Hematopoietic multipotent progenitor cell treated with erythropoietin and hydrocortisone succinate and interleukin-3 and kit ligand, for 17 days (in vitro differentiated cells): ENCODE measurements around the gene DBNL.
A peak's percentile ranks its signal among the peaks of the same experiment; 100 is the strongest.

Source experiments
- DNase-seq: peaks from one replicate; pipeline ENCODE4 v3.0.0-alpha.2; 2015; ENCODE audit warnings: low spot score

DBNL gene

DNA sequence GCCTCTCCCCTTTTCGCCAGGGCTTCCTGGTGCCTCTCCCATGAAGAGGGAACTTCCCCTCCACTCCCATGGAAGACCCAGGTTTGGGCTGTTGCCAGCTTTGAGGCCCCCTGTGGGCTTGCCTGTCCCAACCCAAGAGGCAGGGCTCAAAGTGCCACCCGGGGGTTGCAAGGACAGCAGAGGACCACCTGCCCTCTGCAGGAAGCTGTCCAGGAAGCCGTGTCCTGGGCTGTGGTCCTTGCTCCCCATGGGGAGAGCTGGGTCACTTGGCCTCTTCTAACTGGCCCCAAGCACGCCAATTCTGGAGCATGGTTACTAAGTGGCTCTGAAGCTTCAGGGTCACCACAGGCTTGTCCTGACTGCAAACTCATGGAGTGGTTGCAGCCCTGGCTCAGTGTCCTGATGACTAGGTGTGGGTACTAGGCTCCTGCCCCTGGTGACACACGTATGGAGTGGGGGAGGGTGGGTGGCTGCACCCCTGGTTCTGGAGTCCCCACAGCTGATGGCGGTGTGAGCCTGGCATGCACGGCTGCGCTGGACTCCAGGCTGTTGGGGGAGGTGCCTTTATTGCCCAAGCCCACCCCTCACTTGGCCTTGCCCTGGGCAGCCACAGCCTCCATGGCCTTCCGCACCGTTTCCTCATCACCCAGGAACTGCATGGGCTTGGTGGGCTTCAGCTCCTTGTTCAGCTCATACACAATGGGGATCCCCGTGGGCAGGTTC, 17.8 kb downstream of the DBNL start:
- no peak for DNase-seq

DNA sequence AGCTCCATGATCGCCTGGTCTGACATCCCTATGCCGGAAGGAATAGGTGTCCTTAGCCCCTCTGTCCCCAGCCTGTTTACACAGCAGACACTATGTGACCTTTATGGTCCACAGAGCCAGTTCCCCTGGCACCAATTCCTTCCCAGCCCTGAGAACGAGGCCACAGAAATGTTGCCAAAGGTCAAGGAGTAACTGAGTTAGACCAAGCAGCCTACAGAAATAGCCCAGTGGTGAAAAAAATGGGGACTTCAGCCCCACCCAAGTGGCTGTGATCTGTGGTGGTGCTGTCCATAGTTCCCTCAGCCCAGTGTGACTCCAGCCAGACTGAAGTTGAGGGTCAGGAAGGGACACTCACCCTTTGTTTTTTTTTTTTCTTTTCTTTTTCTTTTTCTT, 18.4 kb downstream of the DBNL start:
- no peak for DNase-seq

GRCh38 chr7:44063547-44063893, 19.0 kb downstream of the DBNL start:
- DNase-seq, result no peak

GRCh38 chr7:44063894-44064651, 19.6 kb downstream of the DBNL start:
- no peak for DNase-seq

- DNase-seq, result no peak
Measured at GRCh38 chr7:44064791-44065430, 20.4 kb downstream of the DBNL start.

GRCh38 chr7:44065431-44066110, 21.1 kb downstream of the DBNL start, which contains the start of gene PGAM2:
Gene PGAM2 (minus strand): TSS chr7:44065567. CDS start chr7:44065529, 38 bp downstream.
- DNase-seq, result no peak

- DNase-seq, result no peak
Measured at GRCh38 chr7:44066111-44066460, 21.6 kb downstream of the DBNL start.

DNA sequence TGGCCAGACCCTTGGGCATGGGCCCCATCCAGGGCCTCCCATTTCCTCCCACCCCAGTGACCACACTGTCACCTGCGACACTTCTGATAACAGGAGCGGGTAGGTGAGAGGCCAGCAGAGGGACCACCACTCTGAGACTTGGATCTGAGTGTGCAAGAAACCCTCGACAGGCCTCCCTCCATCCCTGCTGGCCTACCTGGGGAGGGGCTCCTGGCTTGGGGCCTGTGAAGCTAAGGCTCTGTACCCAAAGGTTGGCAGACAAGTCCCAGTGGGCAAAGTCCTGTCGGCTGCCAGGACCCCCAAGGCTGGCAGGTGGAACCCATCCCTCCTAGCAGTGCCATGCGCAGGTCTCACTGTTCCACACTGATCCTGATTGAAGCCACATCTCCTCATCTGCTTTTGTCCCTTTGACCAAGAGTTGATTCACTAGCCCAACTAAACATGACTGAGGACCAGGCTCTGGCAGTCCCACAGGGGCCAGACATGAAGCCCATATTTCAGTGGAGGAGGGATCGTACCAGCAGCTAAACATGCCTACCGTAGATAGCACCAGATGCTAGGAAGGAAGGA, 22.1 kb downstream of the DBNL start:
- DNase-seq, result no peak

GRCh38 chr7:44067064-44067951, 22.8 kb downstream of the DBNL start:
- DNase-seq, result no peak

GRCh38 chr7:44068054-44068453, 23.6 kb downstream of the DBNL start:
- no peak for DNase-seq

GRCh38 chr7:44071726-44072363, 27.3 kb downstream of the DBNL start:
- DNase-seq, result no peak

- DNase-seq, result peak; percentile 37
Measured at GRCh38 chr7:44072364-44073231, 28.1 kb downstream of the DBNL start.

- no peak for DNase-seq
Measured at GRCh38 chr7:44073664-44074348, 29.3 kb downstream of the DBNL start.

GRCh38 chr7:44074349-44074695, 29.8 kb downstream of the DBNL start:
- DNase-seq, result no peak

- DNase-seq, result no peak
Measured at GRCh38 chr7:44075296-44076075, 31.0 kb downstream of the DBNL start.

DNA sequence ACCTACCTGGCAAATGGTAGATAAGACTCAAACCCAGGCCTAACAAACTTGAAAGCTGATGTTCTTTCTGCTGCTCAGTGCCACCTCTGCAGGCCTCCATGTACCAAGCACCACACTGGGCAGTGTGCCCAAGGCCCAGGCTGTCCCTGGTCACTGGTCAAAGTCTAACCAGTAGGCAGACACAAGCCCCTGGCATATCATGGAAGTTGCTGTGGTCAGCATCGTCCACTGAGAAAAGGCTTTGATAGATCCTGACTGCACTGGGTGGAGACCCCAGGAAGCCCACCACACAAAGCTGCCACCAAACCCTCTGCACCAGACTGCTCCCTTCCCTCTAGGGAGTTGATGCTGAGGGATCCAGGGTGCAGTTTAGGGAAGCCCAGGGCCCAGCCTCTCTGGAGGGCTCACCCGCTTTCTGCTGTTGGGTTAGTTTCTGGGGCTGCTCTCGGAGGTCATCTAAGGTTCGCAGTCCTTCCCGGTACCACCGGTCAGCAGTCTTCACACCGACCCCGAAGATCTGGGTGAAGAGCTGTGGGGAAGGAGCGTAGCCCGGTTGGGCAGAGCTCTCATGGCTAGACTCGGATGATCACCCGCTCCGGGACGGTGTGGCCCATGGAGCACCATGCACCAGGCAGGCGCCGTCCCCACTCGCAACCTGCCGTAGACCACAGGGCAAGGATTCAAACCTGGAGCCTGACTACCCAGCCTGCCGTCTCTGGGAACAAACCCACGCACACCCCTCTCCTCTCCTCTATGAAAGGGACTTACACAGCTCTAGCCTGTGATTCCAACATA, 31.8 kb downstream of the DBNL start:
- no peak for DNase-seq

GRCh38 chr7:44077061-44077460, 32.6 kb downstream of the DBNL start:
- DNase-seq, result no peak

DNA sequence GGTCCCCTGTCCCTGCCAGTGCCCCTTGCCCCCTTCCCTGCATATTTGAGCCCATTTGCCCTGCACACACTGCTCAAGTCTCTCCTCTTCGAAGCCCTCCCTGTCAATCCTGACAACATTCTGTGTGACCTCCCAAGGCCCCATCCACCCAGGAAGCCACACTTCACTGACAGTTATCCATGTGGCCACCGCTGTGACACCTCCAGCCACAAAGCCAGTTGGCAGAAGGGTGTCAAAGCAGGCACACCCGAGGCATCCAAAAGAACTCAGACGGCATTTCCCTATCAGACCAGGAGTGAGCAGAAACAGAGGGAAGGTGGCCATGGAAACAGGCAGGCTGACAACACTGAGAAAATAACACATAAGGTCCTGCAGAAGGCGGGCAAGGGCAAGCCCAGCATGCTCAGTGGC, 33.2 kb downstream of the DBNL start:
- no peak for DNase-seq
